Right renal cortex interstitium (tissue), 3 donors: ENCODE results near the gene OSBP2. TPM values are rescaled to one million over a fixed set of nuclear protein-coding genes. Genes with fewer than 3 reads are reported as not detected.

Experiments
- DNase-seq, 3 donors: peaks; one replicate each; pipeline ENCODE4 v3.0.0-alpha.2; 2013; ENCODE audit warnings: low read depth in 3 of 3, low spot score in 2 of 3
- polyA plus RNA-seq, 3 donors: library from polyadenylated mRNA; unstranded; fragments of 120-200 nt; gene quantifications; one replicate each; pipeline ENCODE4 v1.2.1, GENCODE V29; 2013; ENCODE audit not compliant: insufficient read length in 3 of 3

OSBP2 gene
- polyA plus RNA-seq, 3 donors = 4.8 to 5.4 (median 5.3) TPM

DNA sequence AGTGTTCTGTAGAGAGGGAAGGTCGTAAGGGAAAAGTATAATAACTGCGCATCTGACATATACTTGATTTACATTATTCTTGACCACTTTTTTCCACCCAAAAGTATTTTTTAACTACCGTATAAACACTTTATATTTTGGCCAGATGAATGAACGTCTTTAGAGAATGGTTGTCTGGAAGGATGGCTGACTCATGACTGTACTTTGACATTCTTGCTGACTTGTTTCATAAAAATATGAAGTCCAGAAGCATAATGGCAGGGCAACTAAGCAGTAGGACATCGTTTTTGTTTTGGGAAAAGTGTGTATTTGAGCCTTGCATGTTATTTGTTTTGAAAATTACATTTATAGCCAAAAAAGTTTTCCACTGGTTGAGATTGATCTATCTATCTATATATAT, 110.0 kb downstream of the OSBP2 start:
- no peak for DNase-seq

DNA sequence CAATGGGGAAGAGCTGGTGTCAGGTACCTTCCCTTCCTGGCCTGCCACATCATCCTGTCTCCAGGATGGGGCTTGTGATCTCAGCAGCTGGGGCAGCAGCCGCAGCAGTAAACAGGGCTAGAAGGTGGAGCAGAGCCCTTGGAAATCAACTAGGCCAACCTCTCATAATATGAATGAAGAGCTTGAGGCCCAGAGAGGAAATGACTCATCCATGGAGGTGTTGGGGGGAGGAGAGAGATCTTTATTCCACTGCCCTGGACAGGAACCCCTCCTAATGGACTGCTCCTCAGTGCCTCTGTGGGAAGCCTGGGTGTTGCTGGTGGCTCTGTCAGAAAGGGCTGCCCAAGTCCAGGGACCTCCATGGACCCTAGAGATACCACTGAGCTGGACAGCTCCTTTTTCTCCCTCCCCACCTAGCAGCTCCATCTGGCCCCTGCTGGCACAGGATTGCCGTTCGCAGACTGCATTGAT, 111.8 kb downstream of the OSBP2 start:
- DNase-seq = no peak

DNA sequence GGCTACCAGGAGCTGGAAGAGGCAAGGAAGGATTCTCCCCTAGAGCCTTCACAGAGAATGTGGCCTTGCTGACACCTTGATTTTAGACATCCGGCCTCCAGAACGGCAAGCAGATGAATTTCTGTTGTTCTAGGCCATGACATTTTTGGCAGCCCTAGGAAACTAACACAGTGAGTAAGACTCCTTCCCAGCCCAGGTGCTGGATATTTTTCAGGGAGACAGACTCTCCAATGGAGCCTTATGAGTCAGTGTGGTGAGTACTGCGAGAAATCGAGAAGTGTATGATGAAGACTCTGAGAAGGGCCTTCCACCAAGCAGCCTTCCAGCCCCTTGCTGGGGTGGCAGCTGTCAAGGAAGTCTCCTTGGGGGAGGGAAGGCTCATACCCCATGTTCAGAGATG, 114.4 kb downstream of the OSBP2 start:
- DNase-seq = no peak

DNA sequence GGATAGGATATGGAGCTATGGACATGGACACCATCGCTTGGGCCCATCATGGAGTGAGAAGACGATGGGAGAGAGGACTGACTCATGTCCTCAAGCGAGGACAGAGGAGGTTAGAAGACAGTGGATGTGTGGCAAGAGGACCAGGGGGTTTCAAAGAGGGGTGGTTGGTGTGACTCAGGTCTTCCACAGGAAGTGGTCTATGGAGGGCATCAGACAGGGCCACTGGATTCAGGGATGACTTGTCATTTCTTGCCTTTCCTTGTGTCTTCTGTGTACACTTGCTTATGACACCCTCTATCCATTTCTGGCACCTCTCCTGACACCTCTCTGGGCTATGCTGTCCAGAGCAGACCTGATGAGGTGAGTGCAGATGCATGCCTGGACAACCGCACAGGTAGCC, 115.4 kb downstream of the OSBP2 start:
- DNase-seq = no peak

DNA sequence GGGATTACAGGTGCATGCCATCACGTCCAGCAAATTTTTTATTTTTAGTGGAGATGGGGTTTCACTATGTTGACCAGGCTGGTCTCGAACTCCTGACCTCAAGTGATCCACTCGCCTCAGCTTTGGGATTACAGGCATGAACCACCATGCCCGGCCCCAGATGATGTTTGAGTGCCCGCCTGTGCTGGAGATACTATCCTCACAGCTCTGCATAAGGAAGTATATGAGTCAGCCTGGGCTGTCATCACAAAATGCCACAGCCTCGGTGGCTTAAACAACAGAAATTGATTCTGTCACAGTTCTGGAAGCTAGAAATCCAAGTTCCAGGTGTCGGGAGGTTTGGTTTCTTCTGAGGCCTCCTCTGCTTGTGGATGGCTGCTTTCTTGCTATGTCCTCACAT, 119.3 kb downstream of the OSBP2 start:
- no peak for DNase-seq

DNA sequence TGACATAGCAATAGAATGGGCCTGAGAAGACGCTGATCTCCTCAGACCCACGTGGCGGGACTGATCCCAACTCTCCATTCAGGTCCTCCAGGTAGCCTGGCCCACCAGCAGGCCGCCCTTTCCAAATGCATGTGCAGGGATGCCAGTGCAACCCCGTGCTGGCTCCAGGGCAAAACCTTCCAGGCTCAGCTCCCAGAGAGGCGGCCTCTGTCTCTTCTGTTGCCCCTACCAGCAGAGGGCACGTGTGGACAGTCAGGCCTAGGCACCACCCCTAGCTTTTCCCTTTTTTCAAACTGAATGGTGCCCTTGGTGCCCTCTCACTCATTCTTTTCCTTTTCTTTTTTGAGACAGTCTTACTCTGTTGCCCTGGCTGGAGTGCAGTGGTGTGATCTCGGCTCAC, 121.7 kb downstream of the OSBP2 start:
- no peak for DNase-seq

DNA sequence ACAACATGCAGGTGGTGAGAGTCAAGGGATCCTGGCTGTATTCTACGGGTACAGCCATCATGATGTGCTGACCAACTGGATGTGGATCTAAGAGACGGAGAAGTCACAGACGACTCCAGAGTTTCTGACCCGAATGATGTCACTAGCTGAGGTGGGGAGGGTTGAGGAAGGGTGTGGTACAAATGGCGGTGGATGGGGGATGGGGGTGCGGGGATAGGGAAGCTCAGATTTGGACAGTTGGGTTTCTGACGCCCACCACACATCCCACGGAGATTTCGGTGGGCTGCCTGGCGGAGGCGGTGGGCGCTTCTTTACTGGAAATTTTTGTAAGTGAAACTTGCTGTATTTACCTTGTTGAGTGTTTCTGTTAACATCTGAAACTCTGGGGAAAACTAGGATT, 126.7 kb downstream of the OSBP2 start:
- no peak for DNase-seq

DNA sequence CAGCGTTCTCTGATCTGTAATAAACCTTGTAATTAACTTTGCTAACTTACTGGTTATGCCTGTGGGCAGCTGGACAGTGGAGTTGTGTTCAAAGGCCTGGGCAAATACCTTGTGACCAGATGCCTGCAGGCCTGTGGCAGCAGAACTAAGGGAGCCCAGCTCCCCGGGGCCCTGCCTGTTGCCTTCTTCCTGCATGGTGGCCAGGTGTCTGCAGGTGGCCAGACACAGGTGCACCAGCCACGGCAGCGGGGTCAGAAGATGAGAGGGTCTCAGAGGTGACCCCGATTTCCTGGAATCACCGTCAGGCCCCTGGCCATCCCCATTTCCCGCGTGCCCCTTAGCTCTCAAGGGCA, 127.2 kb downstream of the OSBP2 start:
- no peak for DNase-seq

DNA sequence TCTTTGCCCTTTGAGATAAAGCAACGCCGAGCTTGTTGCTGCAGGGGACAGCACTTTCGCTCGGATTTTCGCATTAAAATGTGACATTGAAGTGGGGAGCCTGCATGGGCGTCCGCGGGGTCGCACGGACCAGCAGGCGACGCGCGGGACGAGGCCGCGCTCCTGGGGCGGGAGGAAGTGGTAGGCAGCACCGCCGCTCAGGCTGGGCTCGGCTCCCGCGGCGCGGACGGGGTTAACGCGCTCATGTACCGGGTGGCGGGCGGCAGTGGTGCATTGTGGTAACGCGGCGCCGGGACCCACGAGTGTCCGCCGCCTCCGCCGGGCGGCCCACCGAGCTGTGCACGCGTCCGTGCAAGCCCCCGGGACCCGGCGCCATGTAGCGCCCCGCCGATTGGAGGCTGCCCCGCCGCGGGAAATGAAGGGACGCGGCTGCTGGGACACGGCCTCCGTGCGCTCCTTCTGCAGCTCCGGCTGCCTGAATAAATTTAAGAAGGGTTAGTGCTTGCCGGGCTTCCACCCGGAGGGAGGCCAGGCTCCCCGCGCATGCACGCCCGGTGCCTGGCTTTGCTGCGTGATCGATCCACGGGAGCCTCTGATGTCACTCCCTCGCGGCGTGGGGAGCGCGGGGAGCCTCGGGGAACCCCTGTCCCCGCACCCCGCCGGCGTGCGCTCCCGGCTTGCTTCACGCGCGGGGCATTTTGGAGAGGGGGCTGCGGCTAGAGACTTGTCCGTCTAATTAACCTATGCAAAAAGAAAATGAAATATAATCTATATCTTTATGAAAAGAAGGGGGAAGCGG, 127.7 kb downstream of the OSBP2 start:
- DNase-seq = no peak

DNA sequence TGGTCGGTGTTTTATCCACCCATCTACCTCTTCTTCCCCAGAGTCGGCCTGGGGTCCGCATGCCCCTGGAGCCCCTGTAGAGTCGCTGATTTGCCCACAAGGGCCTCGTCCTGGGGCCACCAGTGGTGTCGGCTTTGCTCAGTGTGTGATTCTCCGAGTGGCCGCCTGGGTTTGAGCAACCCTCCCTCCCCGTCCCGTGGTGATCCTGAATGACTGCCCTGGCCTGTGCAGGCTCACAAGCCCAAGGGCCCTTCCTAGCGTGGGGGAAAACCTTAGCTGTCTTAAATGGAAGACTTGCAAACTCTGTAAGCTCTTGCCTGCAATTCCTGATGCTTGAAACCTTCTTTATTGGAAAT, 128.3 kb downstream of the OSBP2 start:
- DNase-seq = no peak

DNA sequence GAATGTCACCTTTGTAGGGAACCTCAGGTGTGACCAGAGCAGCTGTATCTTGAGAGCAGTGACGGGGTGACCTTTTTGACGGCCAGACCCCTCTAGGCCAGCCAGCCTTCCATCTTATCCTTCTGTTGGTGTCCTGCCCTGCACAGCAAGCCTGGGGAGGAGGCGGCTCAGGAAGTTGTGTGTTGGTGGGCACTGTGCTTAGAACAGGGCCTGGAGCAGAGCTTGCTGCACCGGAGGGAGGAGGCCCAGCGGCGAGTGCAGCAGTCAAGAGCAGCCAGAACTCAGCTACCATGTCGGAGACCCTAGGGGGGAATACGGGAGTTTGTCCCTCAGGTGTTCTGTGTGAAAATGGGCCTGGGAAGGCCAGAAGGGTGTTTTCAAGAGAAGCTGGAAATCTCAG, 129.4 kb downstream of the OSBP2 start:
- DNase-seq = no peak

DNA sequence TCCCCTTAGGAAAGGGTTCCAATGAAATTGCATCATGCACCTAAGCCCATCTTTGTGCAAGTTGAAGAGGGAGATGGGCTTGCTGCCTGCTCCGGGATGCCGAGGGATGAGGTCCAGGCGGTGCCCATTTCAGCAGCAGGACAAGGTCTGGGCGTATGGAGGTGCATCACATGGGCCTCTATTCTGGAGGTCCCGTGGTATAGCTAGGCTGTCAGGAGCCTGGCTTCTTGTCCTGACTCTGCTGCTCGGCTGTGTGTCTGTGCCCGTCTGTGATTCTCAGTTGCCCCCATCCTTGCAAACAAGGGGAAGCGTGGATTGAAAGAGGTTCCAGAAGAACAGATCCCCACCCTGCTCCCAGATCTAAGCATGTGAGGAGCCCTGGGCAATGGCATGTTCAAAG, 130.0 kb downstream of the OSBP2 start:
- DNase-seq = no peak

DNA sequence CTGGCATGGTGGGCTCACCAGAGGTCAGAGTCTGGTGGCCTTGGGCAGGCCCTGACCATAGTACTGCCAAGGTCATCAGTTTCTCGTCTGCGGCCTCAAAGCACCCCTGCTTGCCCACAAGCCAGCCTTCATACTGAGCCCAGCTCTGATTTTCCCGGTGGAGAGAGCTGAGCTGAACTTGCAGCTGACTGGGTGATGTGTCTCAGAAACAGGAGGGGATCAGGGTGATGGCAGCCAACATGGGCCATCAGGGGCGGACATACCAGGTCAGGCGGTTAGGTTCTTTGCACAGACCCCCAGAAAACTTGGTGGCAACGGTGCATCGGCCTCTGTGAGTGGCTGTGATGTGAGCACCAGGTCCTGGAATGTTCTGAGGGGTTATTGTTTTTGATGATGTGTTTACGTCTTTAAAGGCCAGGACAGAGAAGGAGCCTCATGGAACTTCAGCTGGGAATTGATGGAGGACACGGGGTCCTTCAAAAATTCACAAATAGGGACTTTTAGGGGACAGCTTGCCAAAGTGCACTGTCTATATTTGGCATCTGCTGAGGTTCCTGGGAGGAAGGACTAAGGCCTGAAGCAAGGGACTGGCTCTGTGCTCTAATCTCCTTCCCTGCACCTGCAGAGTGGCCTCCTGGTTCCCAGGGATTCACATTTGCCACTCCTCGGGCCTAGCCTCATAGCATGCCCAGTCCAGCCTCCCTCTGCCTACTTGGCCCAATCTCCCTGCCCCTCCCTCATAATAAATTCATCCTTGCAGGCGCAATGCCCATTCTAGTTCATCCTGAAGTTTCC, 131.2 kb downstream of the OSBP2 start:
- DNase-seq = no peak

DNA sequence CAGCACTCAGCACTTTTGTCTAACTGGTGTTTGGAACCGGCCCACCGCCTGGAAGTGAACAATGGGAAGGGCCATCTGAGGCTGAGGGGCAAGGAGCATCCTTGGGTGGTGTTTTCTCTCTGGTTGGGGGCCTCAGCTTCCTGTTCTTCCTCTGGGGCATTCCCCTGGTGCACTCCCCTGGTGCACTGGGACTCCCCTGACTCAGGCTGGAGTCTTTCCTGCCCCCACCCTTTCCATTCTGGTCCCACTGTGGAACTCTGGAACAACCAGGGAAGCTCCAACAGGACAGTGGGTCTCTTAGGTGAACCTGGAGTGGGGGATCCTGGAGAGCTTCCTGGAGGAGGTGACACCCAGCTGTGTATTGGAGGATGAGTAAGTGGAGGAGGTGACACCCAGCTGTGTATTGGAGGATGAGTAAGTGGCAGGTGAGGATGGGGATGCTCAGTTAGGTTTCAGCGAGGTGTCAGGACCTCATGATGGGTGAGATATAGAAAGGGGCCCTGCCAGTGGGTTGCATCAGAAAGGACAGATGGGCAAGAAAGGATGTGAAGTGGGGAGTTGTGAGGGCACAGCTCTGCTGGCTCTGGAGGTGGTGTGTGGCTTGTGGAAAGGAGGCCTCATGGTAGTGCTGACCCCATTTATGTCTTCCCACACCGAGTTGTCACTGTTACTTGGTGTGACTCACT, 132.1 kb downstream of the OSBP2 start:
- no peak for DNase-seq

DNA sequence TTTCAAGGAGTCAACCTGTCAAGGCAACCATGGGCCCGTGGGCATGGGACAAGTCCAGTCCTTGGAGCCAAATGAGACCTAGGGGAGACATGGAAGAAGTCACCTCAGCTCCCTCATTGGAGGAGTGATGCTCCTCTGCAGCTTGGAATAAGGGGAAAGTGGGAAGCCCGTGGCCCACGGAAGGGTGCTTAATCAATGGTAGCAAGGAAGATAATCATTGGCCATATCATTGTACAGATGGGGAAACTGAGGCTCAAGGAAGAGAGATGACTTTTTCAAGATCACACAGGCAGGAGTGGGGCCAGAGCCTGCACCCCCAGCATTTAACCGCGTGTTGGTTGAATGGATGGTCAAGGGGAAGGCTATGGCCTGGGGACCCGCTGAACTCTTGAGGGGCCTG, 133.0 kb downstream of the OSBP2 start:
- no peak for DNase-seq

DNA sequence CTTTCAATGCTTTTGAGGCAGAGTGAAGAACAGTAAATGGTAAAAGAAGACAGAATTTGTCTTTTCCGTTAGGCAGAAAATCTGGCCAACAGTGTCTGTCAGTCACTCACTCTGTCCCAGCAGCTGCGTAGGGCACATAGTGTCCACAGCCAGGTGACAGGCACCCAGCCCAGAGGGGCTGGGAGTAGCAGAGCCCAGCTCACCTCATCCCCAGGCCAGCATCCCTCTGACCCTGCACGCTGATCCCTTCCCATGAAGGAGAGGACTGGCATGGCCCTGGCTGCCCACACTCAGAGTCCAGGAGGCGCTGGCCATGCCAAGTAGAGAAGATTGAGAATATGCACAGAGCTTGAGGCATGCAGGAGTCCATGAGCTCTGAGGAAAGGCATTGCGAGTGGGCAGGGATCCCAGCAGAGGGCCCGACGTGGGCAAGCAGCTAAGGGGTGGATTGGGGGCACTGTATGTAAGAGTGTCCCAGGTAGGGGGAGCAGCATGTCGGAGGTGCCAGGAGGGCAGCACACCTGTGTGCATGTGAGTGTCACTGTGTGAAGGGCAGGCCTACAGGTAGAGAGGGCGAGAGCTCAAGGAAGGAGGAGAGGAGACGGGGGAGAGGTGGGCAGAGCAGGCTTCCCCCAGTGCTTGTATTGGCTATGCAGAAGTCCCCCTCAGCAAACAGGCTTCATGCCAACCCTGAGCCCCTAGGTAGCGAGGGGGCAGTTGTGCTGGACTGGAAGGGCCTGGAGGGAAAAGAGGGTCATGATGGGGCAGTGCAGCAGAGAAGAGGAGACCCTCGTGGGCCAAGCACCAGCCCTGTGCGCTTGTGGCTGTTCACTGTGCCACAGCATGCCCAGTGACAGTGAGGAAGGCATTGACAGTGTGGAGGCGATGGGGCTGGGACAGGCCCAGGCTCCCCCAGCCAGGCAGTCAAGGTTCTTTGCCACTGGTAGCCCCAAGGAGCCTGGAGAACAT, 133.8 kb downstream of the OSBP2 start:
- DNase-seq = no peak

DNA sequence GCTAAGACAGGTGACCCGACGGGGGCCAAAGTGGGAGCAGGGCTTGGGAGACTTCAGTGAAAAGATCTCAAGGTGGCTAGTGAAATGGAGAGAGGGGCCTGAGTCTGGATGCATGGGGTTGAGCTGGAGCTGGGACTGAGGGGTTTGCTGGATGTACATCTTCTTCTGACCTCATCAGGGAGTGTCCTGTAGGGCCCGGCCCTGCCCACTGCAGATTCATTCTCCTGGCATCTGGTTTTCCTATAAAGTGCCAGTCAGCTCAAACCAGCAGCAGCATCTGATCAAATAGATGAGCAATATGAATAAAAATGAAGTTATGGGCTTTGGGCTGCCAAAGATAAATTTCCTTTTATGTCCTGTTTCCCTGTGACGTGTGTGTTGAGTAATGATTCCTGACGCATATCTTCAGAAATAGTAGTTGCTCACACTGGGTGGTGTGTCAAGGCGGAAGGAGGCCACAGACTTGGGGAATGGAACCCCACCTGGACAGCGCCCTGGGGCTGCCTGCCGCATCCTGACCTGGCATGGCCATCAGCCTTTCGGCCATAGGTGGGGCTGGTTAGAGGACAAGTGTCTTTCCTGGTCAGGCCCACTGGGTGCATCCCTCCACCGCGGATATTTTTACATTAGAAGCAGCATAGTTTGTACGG, 135.4 kb downstream of the OSBP2 start:
- DNase-seq = no peak

DNA sequence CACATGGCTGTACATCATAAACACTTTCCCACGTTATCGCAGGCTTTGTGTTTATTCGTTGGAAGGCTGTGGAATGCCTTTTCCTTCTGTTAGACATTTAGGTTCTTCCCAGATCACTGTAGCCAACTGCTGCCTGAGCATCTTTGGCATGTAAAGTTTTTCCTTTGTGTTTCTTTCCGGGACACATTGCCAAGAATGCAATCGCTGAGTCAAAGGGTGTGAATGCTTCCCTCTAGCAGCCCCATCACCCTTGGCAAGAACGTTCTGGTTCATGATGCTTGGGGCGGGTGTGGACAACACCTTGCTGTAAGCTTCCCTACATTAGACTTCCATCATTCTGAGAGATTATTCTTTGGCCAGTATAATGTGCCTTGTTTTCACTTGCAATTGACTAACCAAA, 136.2 kb downstream of the OSBP2 start:
- no peak for DNase-seq

DNA sequence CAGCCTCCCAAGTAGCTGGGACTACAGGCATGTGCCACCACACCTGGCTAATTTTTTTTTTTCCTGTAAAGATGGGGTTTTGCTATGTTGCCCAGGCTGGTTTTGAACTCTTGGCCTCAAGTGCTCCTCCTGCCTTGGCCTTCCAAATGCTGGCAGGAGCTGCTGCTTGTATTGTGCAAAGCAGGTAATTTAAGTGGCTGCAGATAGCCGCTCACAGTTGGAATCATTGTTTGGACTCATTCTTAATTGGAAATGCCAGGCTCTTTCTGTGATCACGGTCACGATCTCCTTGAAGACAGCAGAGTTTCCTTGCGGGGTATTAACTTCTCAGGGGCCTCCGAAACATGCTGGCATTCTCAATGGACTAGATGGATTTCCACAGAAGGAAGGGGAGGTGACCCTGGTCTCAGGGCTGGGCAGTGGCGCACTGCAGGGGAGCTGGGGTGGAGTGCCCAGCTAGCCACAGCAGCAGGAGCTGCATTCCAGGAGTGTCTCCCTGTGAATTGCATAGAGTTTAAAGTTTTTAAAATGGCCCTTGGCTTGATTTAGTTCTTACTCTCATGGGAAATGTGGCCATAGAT, 137.8 kb downstream of the OSBP2 start:
- no peak for DNase-seq

DNA sequence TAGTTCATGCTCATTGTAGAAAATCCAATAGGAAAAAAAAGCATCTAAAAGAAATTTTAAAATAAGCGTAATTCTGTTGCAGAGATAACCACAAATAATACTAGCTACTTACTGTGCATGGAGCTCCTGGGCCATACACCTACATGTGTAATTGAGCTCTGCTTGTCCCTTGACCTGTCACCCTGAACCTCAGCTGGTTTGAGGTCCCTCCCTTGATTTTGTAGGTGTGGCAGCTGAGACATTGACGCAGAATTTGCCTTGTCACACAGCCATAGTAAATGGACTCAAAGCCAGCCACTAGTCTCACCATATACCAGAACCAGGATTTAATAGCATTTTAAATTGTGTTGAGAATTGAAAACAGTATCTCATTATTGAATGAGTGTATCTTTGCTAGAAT, 138.6 kb downstream of the OSBP2 start:
- DNase-seq = no peak
